Measurements from ENCODE around the gene DISC1. TPM values are rescaled to one million over a fixed set of nuclear protein-coding genes. Genes with fewer than 3 reads are reported as not detected.

The DISC1 gene
- total RNA-seq, 1 donor from 2014 or later = 12.5 TPM

- Histone ChIP-seq H3K36me3 (ENCODE audit: control insufficient read depth in 3 of 3, insufficient read depth in 3 of 3, low read length in 3 of 3) (no peaks in the 10 kb centered on the region), H3K9ac (ENCODE audit: low read depth in 1 of 3, low read length in 3 of 3) (no peak overlapping the region), H3K27me3 (ENCODE audit: control insufficient read depth in 3 of 3, insufficient read depth in 3 of 3, low read length in 3 of 3) (no peaks in the 10 kb centered on the region), H3K27ac (ENCODE audit: low read depth, low read length) (no peak overlapping the region), H3K4me3 (ENCODE audit: low read length in 3 of 3) (no peak overlapping the region), H3K4me1 (ENCODE audit: control insufficient read depth in 3 of 3, insufficient read depth in 3 of 3, low read length in 3 of 3) (peaks cover 0 to 2% (median 0%) of the 10 kb centered on the region in 3 donors), H3K9me3 (ENCODE audit: control insufficient read depth in 3 of 3, low read length in 3 of 3) (no peaks in the 10 kb centered on the region)
These were observed 367.4 kb downstream of the DISC1 start for GRCh38 chr1:231993968-231994455.

GRCh38 chr1:231998791-231999190 lies 372.2 kb downstream of the DISC1 start:
- H3K27ac ChIP-seq (ENCODE audit: low read depth, low read length) = no peak overlapping the region
- H3K36me3 ChIP-seq (ENCODE audit: control insufficient read depth in 3 of 3, insufficient read depth in 3 of 3, low read length in 3 of 3) = no peaks in the 10 kb centered on the region

GRCh38 chr1:232005300-232005699 lies 378.7 kb downstream of the DISC1 start:
- Histone ChIP-seq H3K27ac (ENCODE audit: low read depth, low read length) (no peak overlapping the region), H3K36me3 (ENCODE audit: control insufficient read depth in 3 of 3, insufficient read depth in 3 of 3, low read length in 3 of 3) (no peaks in the 10 kb centered on the region), H3K9me3 (ENCODE audit: control insufficient read depth in 3 of 3, low read length in 3 of 3) (no peaks in the 10 kb centered on the region), H3K27me3 (ENCODE audit: control insufficient read depth in 3 of 3, insufficient read depth in 3 of 3, low read length in 3 of 3) (no peaks in the 10 kb centered on the region), H3K4me3 (ENCODE audit: low read length in 3 of 3) (no peak overlapping the region), H3K9ac (ENCODE audit: low read depth in 1 of 3, low read length in 3 of 3) (no peak overlapping the region), H3K4me1 (ENCODE audit: control insufficient read depth in 3 of 3, insufficient read depth in 3 of 3, low read length in 3 of 3) (no peaks in the 10 kb centered on the region)

More at GRCh38 chr1:231998791-231999190, 372.2 kb downstream of the DISC1 start:
- H3K9ac ChIP-seq (ENCODE audit: low read depth in 1 of 3, low read length in 3 of 3) = no peak overlapping the region
- H3K4me1 ChIP-seq (ENCODE audit: control insufficient read depth in 3 of 3, insufficient read depth in 3 of 3, low read length in 3 of 3) = no peaks in the 10 kb centered on the region
- no peaks in the 10 kb centered on the region for H3K9me3 ChIP-seq (ENCODE audit: control insufficient read depth in 3 of 3, low read length in 3 of 3)
- peaks cover 0 to 3% (median 0%) of the 10 kb centered on the region in 3 donors for H3K27me3 ChIP-seq (ENCODE audit: control insufficient read depth in 3 of 3, insufficient read depth in 3 of 3, low read length in 3 of 3)
- H3K4me3 ChIP-seq (ENCODE audit: low read length in 3 of 3) = no peak overlapping the region

- H3K4me1 ChIP-seq (ENCODE audit: control insufficient read depth in 3 of 3, insufficient read depth in 3 of 3, low read length in 3 of 3) = peaks cover 0 to 17% (median 12%) of the 10 kb centered on the region in 3 donors
- H3K9me3 ChIP-seq (ENCODE audit: control insufficient read depth in 3 of 3, low read length in 3 of 3) = no peaks in the 10 kb centered on the region
- H3K36me3 ChIP-seq (ENCODE audit: control insufficient read depth in 3 of 3, insufficient read depth in 3 of 3, low read length in 3 of 3) = no peaks in the 10 kb centered on the region
- no peak overlapping the region for H3K4me3 ChIP-seq (ENCODE audit: low read length in 3 of 3)
- H3K27ac ChIP-seq (ENCODE audit: low read depth, low read length) = no peak overlapping the region
- no peak overlapping the region for H3K9ac ChIP-seq (ENCODE audit: low read depth in 1 of 3, low read length in 3 of 3)
- H3K27me3 ChIP-seq (ENCODE audit: control insufficient read depth in 3 of 3, insufficient read depth in 3 of 3, low read length in 3 of 3) = no peaks in the 10 kb centered on the region
These were observed 383.2 kb downstream of the DISC1 start for GRCh38 chr1:232009741-232010140.

- Histone ChIP-seq H3K27me3 (ENCODE audit: control insufficient read depth in 3 of 3, insufficient read depth in 3 of 3, low read length in 3 of 3) (no peaks in the 10 kb centered on the region), H3K4me3 (ENCODE audit: low read length in 3 of 3) (no peak overlapping the region), H3K36me3 (ENCODE audit: control insufficient read depth in 3 of 3, insufficient read depth in 3 of 3, low read length in 3 of 3) (no peaks in the 10 kb centered on the region), H3K9me3 (ENCODE audit: control insufficient read depth in 3 of 3, low read length in 3 of 3) (no peaks in the 10 kb centered on the region), H3K4me1 (ENCODE audit: control insufficient read depth in 3 of 3, insufficient read depth in 3 of 3, low read length in 3 of 3) (peaks cover 0 to 17% (median 12%) of the 10 kb centered on the region in 3 donors), H3K27ac (ENCODE audit: low read depth, low read length) (no peak overlapping the region), H3K9ac (ENCODE audit: low read depth in 1 of 3, low read length in 3 of 3) (no peak overlapping the region)
These were observed 385.4 kb downstream of the DISC1 start for GRCh38 chr1:232011961-232012360.

- H3K4me3 ChIP-seq (ENCODE audit: low read length in 3 of 3) = peak overlapping the region; percentile 10 to 36 (median 31)
- H3K27ac ChIP-seq (ENCODE audit: low read depth, low read length) = peak overlapping the region; percentile 39
- no peaks in the 10 kb centered on the region for H3K27me3 ChIP-seq (ENCODE audit: control insufficient read depth in 3 of 3, insufficient read depth in 3 of 3, low read length in 3 of 3)
- H3K9ac ChIP-seq (ENCODE audit: low read depth in 1 of 3, low read length in 3 of 3) = no peak overlapping the region
- H3K36me3 ChIP-seq (ENCODE audit: control insufficient read depth in 3 of 3, insufficient read depth in 3 of 3, low read length in 3 of 3) = no peaks in the 10 kb centered on the region
- peaks cover 0 to 17% (median 12%) of the 10 kb centered on the region in 3 donors for H3K4me1 ChIP-seq (ENCODE audit: control insufficient read depth in 3 of 3, insufficient read depth in 3 of 3, low read length in 3 of 3)
- H3K9me3 ChIP-seq (ENCODE audit: control insufficient read depth in 3 of 3, low read length in 3 of 3) = no peaks in the 10 kb centered on the region
These were observed 386.3 kb downstream of the DISC1 start for GRCh38 chr1:232012773-232013386.

GRCh38 chr1:232014941-232015340 lies 388.4 kb downstream of the DISC1 start:
- Histone ChIP-seq H3K9ac (ENCODE audit: low read depth in 1 of 3, low read length in 3 of 3) (no peak overlapping the region), H3K4me3 (ENCODE audit: low read length in 3 of 3) (no peak overlapping the region), H3K27me3 (ENCODE audit: control insufficient read depth in 3 of 3, insufficient read depth in 3 of 3, low read length in 3 of 3) (no peaks in the 10 kb centered on the region), H3K27ac (ENCODE audit: low read depth, low read length) (no peak overlapping the region), H3K4me1 (ENCODE audit: control insufficient read depth in 3 of 3, insufficient read depth in 3 of 3, low read length in 3 of 3) (peaks cover 0 to 17% (median 12%) of the 10 kb centered on the region in 3 donors), H3K9me3 (ENCODE audit: control insufficient read depth in 3 of 3, low read length in 3 of 3) (no peaks in the 10 kb centered on the region), H3K36me3 (ENCODE audit: control insufficient read depth in 3 of 3, insufficient read depth in 3 of 3, low read length in 3 of 3) (no peaks in the 10 kb centered on the region)

- Histone ChIP-seq H3K27ac (ENCODE audit: low read depth, low read length) (no peak overlapping the region), H3K4me1 (ENCODE audit: control insufficient read depth in 3 of 3, insufficient read depth in 3 of 3, low read length in 3 of 3) (peaks cover 0 to 17% (median 12%) of the 10 kb centered on the region in 3 donors), H3K4me3 (ENCODE audit: low read length in 3 of 3) (no peak overlapping the region), H3K9me3 (ENCODE audit: control insufficient read depth in 3 of 3, low read length in 3 of 3) (no peaks in the 10 kb centered on the region), H3K9ac (ENCODE audit: low read depth in 1 of 3, low read length in 3 of 3) (no peak overlapping the region), H3K27me3 (ENCODE audit: control insufficient read depth in 3 of 3, insufficient read depth in 3 of 3, low read length in 3 of 3) (no peaks in the 10 kb centered on the region), H3K36me3 (ENCODE audit: control insufficient read depth in 3 of 3, insufficient read depth in 3 of 3, low read length in 3 of 3) (no peaks in the 10 kb centered on the region)
These were observed 390.0 kb downstream of the DISC1 start for GRCh38 chr1:232016616-232017015.

- Histone ChIP-seq H3K36me3 (ENCODE audit: control insufficient read depth in 3 of 3, insufficient read depth in 3 of 3, low read length in 3 of 3) (no peaks in the 10 kb centered on the region), H3K27ac (ENCODE audit: low read depth, low read length) (no peak overlapping the region), H3K4me3 (ENCODE audit: low read length in 3 of 3) (no peak overlapping the region), H3K9me3 (ENCODE audit: control insufficient read depth in 3 of 3, low read length in 3 of 3) (no peaks in the 10 kb centered on the region), H3K27me3 (ENCODE audit: control insufficient read depth in 3 of 3, insufficient read depth in 3 of 3, low read length in 3 of 3) (no peaks in the 10 kb centered on the region), H3K9ac (ENCODE audit: low read depth in 1 of 3, low read length in 3 of 3) (no peak overlapping the region), H3K4me1 (ENCODE audit: control insufficient read depth in 3 of 3, insufficient read depth in 3 of 3, low read length in 3 of 3) (peaks cover 0 to 15% (median 12%) of the 10 kb centered on the region in 3 donors)
These were observed 390.5 kb downstream of the DISC1 start for GRCh38 chr1:232017057-232017456.

- no peak overlapping the region for H3K9ac ChIP-seq (ENCODE audit: low read depth in 1 of 3, low read length in 3 of 3)
- H3K27me3 ChIP-seq (ENCODE audit: control insufficient read depth in 3 of 3, insufficient read depth in 3 of 3, low read length in 3 of 3) = no peaks in the 10 kb centered on the region
- H3K4me3 ChIP-seq (ENCODE audit: low read length in 3 of 3) = no peak overlapping the region
- H3K27ac ChIP-seq (ENCODE audit: low read depth, low read length) = no peak overlapping the region
- peaks cover 0 to 12% (median 8%) of the 10 kb centered on the region in 3 donors for H3K4me1 ChIP-seq (ENCODE audit: control insufficient read depth in 3 of 3, insufficient read depth in 3 of 3, low read length in 3 of 3)
- no peaks in the 10 kb centered on the region for H3K9me3 ChIP-seq (ENCODE audit: control insufficient read depth in 3 of 3, low read length in 3 of 3)
- no peaks in the 10 kb centered on the region for H3K36me3 ChIP-seq (ENCODE audit: control insufficient read depth in 3 of 3, insufficient read depth in 3 of 3, low read length in 3 of 3)
These were observed 391.2 kb downstream of the DISC1 start for GRCh38 chr1:232017759-232018158.
